MCF 10A (cell line): ENCODE measurements around the gene PEF1. TPM values are rescaled to one million over a fixed set of nuclear protein-coding genes. Genes with fewer than 3 reads are reported as not detected.
A peak's percentile ranks its signal among the peaks of the same experiment; 100 is the strongest.

Experiments used
- BruUV-seq: library from RNA; stranded (reverse); fragments of 400-500 nt; replicated peaks from 2 replicates; lab custom pipeline; 2021; lab: Mats Ljungman, UMichigan
- CTCF ChIA-PET: fragments of 300-600 bp; sonication (Branson Sonifier 250); formaldehyde crosslinking; extraction: SDS; loops from one replicate; lab custom pipeline; 2021; ENCODE audit warnings: antibody characterized with exemption, inconsistent platforms; lab: Yijun Ruan, JAX
- POLR2A ChIA-PET: fragments of 300-600, 350-650 bp; sonication (Branson Sonifier 250); formaldehyde crosslinking; extraction: SDS; loops from one replicate; lab custom pipeline; 2020; ENCODE audit warnings: antibody characterized with exemption, inconsistent platforms; lab: Yijun Ruan, JAX
- DNase-seq: peaks from one replicate; pipeline ENCODE4 v3.0.0-alpha.2; 2018; ENCODE audit not compliant: unreplicated experiment
- H3K27ac Mint-ChIP-seq: one replicate; pipeline ENCODE4 v1.8.0; 2022; ENCODE audit warnings: mild to moderate bottlenecking, low read depth, mixed read lengths; ENCODE audit not compliant: unreplicated experiment
- H3K27me3 Mint-ChIP-seq: one replicate; pipeline ENCODE4 v1.8.0; 2022; ENCODE audit warnings: mixed read lengths; ENCODE audit not compliant: insufficient read depth, unreplicated experiment
- H3K36me3 Mint-ChIP-seq: one replicate; pipeline ENCODE4 v1.8.0; 2022; ENCODE audit warnings: mild to moderate bottlenecking, moderate library complexity, mixed read lengths; ENCODE audit not compliant: insufficient read depth, unreplicated experiment
- H3K4me1 Mint-ChIP-seq: one replicate; pipeline ENCODE4 v1.8.0; 2022; ENCODE audit warnings: mixed read lengths; ENCODE audit not compliant: insufficient read depth, unreplicated experiment
- H3K4me3 Mint-ChIP-seq: one replicate; pipeline ENCODE4 v1.8.0; 2022; ENCODE audit warnings: mild to moderate bottlenecking, moderate library complexity, mixed read lengths; ENCODE audit not compliant: unreplicated experiment
- H3K9me3 Mint-ChIP-seq: one replicate; pipeline ENCODE4 v1.8.0; 2022; ENCODE audit warnings: mixed read lengths; ENCODE audit not compliant: unreplicated experiment
- CTCF ChIP-seq: fragments of 200-600 bp; IDR thresholded peaks from one replicate; pipeline ENCODE4 v1.8.0; 2022; ENCODE audit warnings: antibody characterized with exemption, mild to moderate bottlenecking; ENCODE audit not compliant: unreplicated experiment
- intact Hi-C: fragments of 100-400 bp; cut with micrococcal nuclease; formaldehyde crosslinking; loops from 2 replicates; pipeline ENCODE4 v1.14.1; 2022
- total RNA-seq: library from RNA; stranded (reverse); gene quantifications from 2 replicates; pipeline ENCODE4 v1.2.3, GENCODE V29; 2022

PEF1 gene
- total RNA-seq, 1 experiment from 2014 or later: 61.1 TPM

- Mint-ChIP-seq H3K27ac (no peak overlapping the region), H3K4me1 (peaks cover 11% of the 10 kb centered on the region), H3K36me3 (no peaks in the 10 kb centered on the region), H3K27me3 (peaks cover 10% of the 10 kb centered on the region), H3K9me3 (no peaks in the 10 kb centered on the region), H3K4me3 (no peak overlapping the region)
- intact Hi-C loops: loop anchor here (1.0 to 5.0 kb wide), 3 partner anchors 30 to 195 kb away; no protein-coding TSS in a partner anchor
- DNase-seq: peak; percentile 81
- CTCF ChIA-PET: interaction anchor here (0.6 to 3.5 kb wide), 24 partner anchors 9 to 588 kb away, joined by 3 to 36 read pairs (median 4); partner anchors contain the start of gene TINAGL1
- POLR2A ChIA-PET: interaction anchor here (1.5 kb wide), 1 partner anchor 21 kb away, joined by 3 read pairs; no protein-coding TSS in a partner anchor
- TF ChIP-seq CTCF: peak; percentile 83
- no TSS peak for BruUV-seq
Observed at GRCh38 chr1:31593770-31594632, 50.7 kb downstream of the PEF1 start.

GRCh38 chr1:31593136-31593665, 51.5 kb downstream of the PEF1 start:
- H3K4me3 Mint-ChIP-seq: no peak overlapping the region
- H3K9me3 Mint-ChIP-seq: no peaks in the 10 kb centered on the region
- no peak for TF ChIP-seq CTCF
- no peak overlapping the region for H3K27ac Mint-ChIP-seq
- no peaks in the 10 kb centered on the region for H3K36me3 Mint-ChIP-seq
- ChIA-PET CTCF (interaction anchor here (0.7 to 3.5 kb wide), 19 partner anchors 9 to 406 kb away, joined by 3 to 36 read pairs (median 5); partner anchors contain the start of gene TINAGL1), POLR2A (interaction anchor here (1.5 kb wide), 1 partner anchor 20 kb away, joined by 3 read pairs; no protein-coding TSS in a partner anchor)
- no peak for DNase-seq
- H3K27me3 Mint-ChIP-seq: peaks cover 10% of the 10 kb centered on the region
- intact Hi-C loops: loop anchor here (5.0 kb wide), 1 partner anchor 131 kb away; no protein-coding TSS in a partner anchor
- peaks cover 11% of the 10 kb centered on the region for H3K4me1 Mint-ChIP-seq
- BruUV-seq: no TSS peak

DNA sequence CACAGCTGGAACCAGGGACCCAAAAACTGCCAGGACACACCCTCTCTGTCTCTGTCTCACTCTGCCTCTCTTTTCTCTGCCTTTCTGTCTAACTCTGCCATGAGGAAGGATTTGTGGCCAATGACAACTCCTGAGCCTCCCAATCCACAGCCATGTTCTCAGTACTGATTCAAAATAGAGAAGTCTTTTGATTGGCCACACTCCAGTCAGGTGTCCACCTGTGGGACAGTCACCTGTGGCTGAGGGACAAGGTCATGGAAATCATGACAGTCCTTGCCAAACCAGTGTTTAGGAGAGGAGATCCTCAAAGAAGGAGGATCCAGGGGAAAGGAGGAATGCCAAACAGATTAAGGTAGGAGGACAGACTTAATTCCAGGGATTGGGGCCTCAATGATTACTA, 52.5 kb downstream of the PEF1 start:
- Mint-ChIP-seq H3K4me1 (peaks cover 11% of the 10 kb centered on the region), H3K27ac (peak overlapping the region; percentile 2), H3K36me3 (no peaks in the 10 kb centered on the region), H3K27me3 (peaks cover 10% of the 10 kb centered on the region), H3K9me3 (no peaks in the 10 kb centered on the region), H3K4me3 (no peak overlapping the region)
- ChIA-PET CTCF (interaction anchor here (1.0 to 3.5 kb wide), 9 partner anchors 11 to 405 kb away, joined by 3 to 36 read pairs (median 6); partner anchors contain the start of gene TINAGL1), POLR2A (interaction anchor here (1.1 kb wide), 1 partner anchor 53 kb away, joined by 3 read pairs; the partner anchor contains the start of gene PEF1)
- intact Hi-C loops: loop anchor here (5.0 kb wide), 1 partner anchor 130 kb away; no protein-coding TSS in a partner anchor
- no peak for DNase-seq
- TF ChIP-seq CTCF: no peak
- BruUV-seq: no TSS peak
